Mucosa of descending colon (tissue), 3 donors: ENCODE data around the gene ZBTB9. TPM values are rescaled to one million over a fixed set of nuclear protein-coding genes. Genes with fewer than 3 reads are reported as not detected.
"Not testable (repeated sequence)": the region's sequence is repeated elsewhere in the genome, so short reads cannot be mapped to it uniquely, and the experiment has no call there.

ENCODE experiments used
- ATAC-seq: fragments of 200-7000 bp; cut with Tn5 transposase; one replicate; pipeline ENCODE4 v1.9.1; 2020; ENCODE audit warnings: mild to moderate bottlenecking, moderate library complexity
- DNase-seq, 3 donors: peaks; one replicate each; pipeline ENCODE4 v3.0.0-alpha.2; 2020
- H3K36me3 ChIP-seq: fragments of 200-600 bp; one replicate; pipeline ENCODE4 v1.8.0; 2021; ENCODE audit warnings: low read depth, mild to moderate bottlenecking
- H3K4me1 ChIP-seq: fragments of 200-600 bp; one replicate; pipeline ENCODE4 v1.8.0; 2021; ENCODE audit warnings: low read depth, mild to moderate bottlenecking
- H3K4me3 ChIP-seq: fragments of 200-600 bp; one replicate; pipeline ENCODE4 v1.8.0; 2021; ENCODE audit warnings: mild to moderate bottlenecking
- H3K9me3 ChIP-seq: fragments of 200-600 bp; one replicate; pipeline ENCODE4 v1.8.0; 2021; ENCODE audit warnings: mild to moderate bottlenecking
- CTCF ChIP-seq: fragments of 200-600 bp; IDR thresholded peaks from one replicate; pipeline ENCODE4 v1.8.0; 2022; ENCODE audit warnings: antibody characterized with exemption, mild to moderate bottlenecking
- intact Hi-C, 2 donors: fragments of 100-400 bp; cut with DNase I in 1 of 2; cut with micrococcal nuclease in 1 of 2; formaldehyde crosslinking; loops; one replicate each; pipeline versions ENCODE4 v1.11.0 to v1.11.1; 2022; cut with DNase I, micrococcal nuclease
- total RNA-seq, 3 donors: library from RNA; stranded (reverse); fragmentation: NEBNext Ultra II Directional in 2 of 3; extraction: Animal tissue kit (Norgen Biotek cat#: 25700) in 2 of 3; gene quantifications; one replicate each; pipeline versions ENCODE4 v1.2.1 to v1.2.4, GENCODE V29; 2021 to 2023
- donor health status: DM: no; HTN: no; CAD: no; lungs with moderate emphysema.
- donor health status: DM: no; HTN: no; CAD: no.
- donor health status: DM: no; HTN: yes; CAD: no.

Gene ZBTB9
- total RNA-seq, 3 donors from 2014 or later, result 4.3 to 5.8 (median 4.5) TPM

- no peak for DNase-seq
- TF ChIP-seq CTCF, result no peak
- no peak for ATAC-seq
These were observed 11.8 kb downstream of the ZBTB9 start for GRCh38 chr6:33466075-33466735.

DNA sequence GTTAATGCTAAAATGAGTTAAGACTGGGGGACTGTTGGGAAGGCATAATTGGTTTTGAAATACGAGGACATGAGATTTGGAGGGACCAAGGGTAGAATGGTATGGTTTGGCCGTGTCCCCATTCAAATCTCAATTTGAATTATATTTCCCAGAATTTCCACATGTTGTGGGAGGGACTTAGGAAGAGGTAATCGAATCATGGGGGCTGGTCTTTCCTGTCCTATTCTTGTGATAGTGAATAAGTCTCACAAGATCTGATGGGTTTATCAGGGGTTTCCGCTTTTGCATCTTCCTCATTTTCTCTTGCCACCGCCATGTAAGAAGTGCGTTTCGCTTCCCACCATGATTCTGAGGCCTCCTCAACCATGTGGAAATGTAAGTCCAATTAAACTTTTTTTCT lies 12.7 kb downstream of the ZBTB9 start:
- Histone ChIP-seq H3K4me1 (no peaks in the 10 kb centered on the region), H3K36me3 (no peaks in the 10 kb centered on the region), H3K9me3 (no peaks in the 10 kb centered on the region), H3K4me3 (no peak overlapping the region)
- DNase-seq (no peak), ATAC-seq (no peak)
- TF ChIP-seq CTCF, result no peak
- intact Hi-C loops, result no loop called here

More at GRCh38 chr6:33466075-33466735, 11.8 kb downstream of the ZBTB9 start:
- H3K4me3 ChIP-seq, result no peak overlapping the region
- intact Hi-C loops, result no loop called here
- no peaks in the 10 kb centered on the region for H3K9me3 ChIP-seq
- H3K4me1 ChIP-seq, result no peaks in the 10 kb centered on the region
- H3K36me3 ChIP-seq, result no peaks in the 10 kb centered on the region

DNA sequence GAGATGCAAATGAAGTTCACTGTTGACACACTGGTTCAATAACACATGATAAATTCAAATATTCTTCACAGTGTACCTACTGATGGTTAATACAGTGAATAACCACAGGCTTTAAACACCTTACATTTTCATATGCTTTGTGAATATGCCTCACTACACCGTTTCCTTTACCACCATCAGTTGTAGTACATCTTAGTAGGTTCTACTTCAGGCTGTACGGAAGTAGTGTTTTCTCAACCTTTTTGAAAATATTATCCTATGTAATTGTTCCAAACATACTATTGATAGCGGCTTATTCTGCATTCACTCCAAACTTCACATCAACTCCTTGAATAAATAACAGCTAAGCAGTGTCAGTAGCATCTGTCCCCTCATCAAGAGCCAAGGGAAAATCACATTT lies 15.3 kb downstream of the ZBTB9 start:
- ATAC-seq, result no peak
- intact Hi-C loops, result no loop called here

DNA sequence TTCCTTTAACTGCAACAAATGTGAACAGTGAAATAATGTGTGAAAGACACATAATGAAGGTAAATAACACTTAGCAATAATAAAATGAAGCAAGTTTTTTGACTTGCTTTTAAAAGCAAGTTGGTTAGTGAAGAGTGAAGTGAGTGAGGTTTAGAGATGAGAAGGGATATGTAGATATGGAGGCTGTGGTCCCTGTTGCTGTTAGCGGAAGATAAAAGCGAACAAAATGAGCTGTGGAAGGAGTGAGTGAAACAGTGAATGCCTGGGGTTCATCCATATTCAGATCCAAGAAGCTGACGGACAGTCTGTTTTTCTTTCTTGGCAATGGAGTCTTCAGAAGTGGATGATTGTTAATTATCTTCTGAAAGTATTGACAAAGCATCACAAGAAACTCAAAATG lies 23.5 kb downstream of the ZBTB9 start:
- Histone ChIP-seq H3K4me3 (no peak overlapping the region), H3K36me3 (no peaks in the 10 kb centered on the region), H3K9me3 (no peaks in the 10 kb centered on the region), H3K4me1 (no peaks in the 10 kb centered on the region)
- no peak for ATAC-seq
- intact Hi-C loops, result no loop called here
- no peak for DNase-seq
- TF ChIP-seq CTCF, result no peak

More for the DNA sequence above, 15.3 kb downstream of the ZBTB9 start:
- Histone ChIP-seq H3K4me3 (no peak overlapping the region), H3K9me3 (no peaks in the 10 kb centered on the region), H3K4me1 (no peaks in the 10 kb centered on the region), H3K36me3 (no peaks in the 10 kb centered on the region)
- no peak for DNase-seq
- no peak for TF ChIP-seq CTCF

DNA sequence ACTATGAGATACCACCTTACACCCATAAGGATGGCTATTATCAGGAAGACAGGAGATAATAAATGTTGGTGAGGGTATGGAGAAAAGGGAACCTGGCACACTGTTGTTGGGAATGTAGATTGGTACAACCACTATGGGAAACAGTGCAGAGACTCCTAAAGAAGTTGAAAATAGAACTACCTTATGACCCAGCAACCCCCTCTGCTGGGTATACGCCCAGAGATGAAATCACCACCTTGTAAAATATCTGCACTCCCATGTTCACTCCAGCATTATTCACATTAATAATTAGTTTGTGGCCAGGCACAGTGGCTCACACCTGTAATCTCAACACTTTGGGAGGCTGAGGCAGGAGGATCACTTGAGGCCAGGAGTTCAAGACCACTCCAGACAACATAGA lies 26.8 kb downstream of the ZBTB9 start:
- no peak for ATAC-seq
- Histone ChIP-seq H3K4me1 (no peaks in the 10 kb centered on the region), H3K4me3 (no peak overlapping the region), H3K9me3 (no peaks in the 10 kb centered on the region), H3K36me3 (no peaks in the 10 kb centered on the region)
- DNase-seq, result no peak
- intact Hi-C loops, result no loop called here
- TF ChIP-seq CTCF, result no peak

DNA sequence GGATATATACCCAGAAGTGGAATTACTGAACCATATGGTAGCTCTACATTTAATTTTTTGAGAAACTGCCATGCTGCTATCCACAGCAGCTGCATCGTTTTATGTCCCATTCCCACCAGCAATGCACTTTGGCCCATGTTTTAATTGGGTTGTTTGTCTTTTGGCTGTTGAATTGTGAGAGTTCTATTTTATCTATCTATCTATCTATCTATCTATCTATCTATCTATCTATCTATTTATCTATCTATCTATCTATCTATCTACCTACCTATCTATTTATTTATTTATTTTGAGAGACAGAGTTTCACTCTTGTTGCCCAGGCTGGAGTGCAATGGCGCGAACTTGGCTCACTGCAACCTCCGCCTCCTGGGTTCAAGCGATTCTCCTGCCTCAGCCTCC lies 28.2 kb downstream of the ZBTB9 start:
- H3K36me3 ChIP-seq, DNase-seq, intact Hi-C loops, H3K4me1 ChIP-seq, H3K4me3 ChIP-seq, ATAC-seq, H3K9me3 ChIP-seq: not testable (repeated sequence)
